ENCODE results near the gene B4GAT1. TPM values are rescaled to one million over a fixed set of nuclear protein-coding genes. Genes with fewer than 3 reads are reported as not detected.
A peak's percentile ranks its signal among the peaks of the same experiment; 100 is the strongest.

Gene B4GAT1
- total and polyA plus RNA-seq, 5 donors, result 43.9 to 67.1 (median 60.2) TPM

GRCh38 chr11:66317723-66318599 is 29.5 kb downstream of the B4GAT1 start:
- Histone ChIP-seq H3K4me1 (ENCODE audit: control insufficient read depth, insufficient read depth, low read length) (peaks cover 5% of the 10 kb centered on the region), H3K4me3 (ENCODE audit: low read length) (no peak overlapping the region), H3K9me3 (ENCODE audit: control insufficient read depth, low read length) (no peaks in the 10 kb centered on the region), H3K27me3 (ENCODE audit: control insufficient read depth, insufficient read depth) (no peaks in the 10 kb centered on the region), H3K27ac (ENCODE audit: low read length) (peak overlapping the region; percentile 82)
- intact Hi-C loops (cut with DNase I), result loop anchor here in 2 of 4 donors (2.0 to 10.0 kb wide), 2 partner anchors 53 to 67 kb away; partner anchors contain the start of gene SLC29A2 (in 1 of the 2)
- peak; percentile 4 to 15 for ATAC-seq
- DNase-seq, result peak; percentile 74 to 86 (median 83)
- WGBS, result 27% methylated on average over 16 of the region's 16 CpGs

GRCh38 chr11:66317322-66317722 is 30.1 kb downstream of the B4GAT1 start:
- Histone ChIP-seq H3K27ac (ENCODE audit: low read length) (peak overlapping the region; percentile 82), H3K4me3 (ENCODE audit: low read length) (peak overlapping the region; percentile 47), H3K27me3 (ENCODE audit: control insufficient read depth, insufficient read depth) (no peaks in the 10 kb centered on the region), H3K9me3 (ENCODE audit: control insufficient read depth, low read length) (no peaks in the 10 kb centered on the region), H3K4me1 (ENCODE audit: control insufficient read depth, insufficient read depth, low read length) (peaks cover 5% of the 10 kb centered on the region)
- DNase-seq (peak; percentile 51 to 87 (median 86)), ATAC-seq (peak; percentile 6 to 12)
- intact Hi-C loops (cut with DNase I), result loop anchor here in 2 of 4 donors (2.0 to 10.0 kb wide), 2 partner anchors 53 to 67 kb away; partner anchors contain the start of gene SLC29A2 (in 1 of the 2)
- 4% methylated on average over 14 of the region's 14 CpGs for WGBS

GRCh38 chr11:66316849-66317251 is 30.6 kb downstream of the B4GAT1 start, which contains the start of gene CD248:
Gene CD248, minus strand, starts transcription at chr11:66317044. Its CDS starts 17 bp downstream, at chr11:66317027.
- 6% methylated on average over 29 of the region's 29 CpGs for WGBS
- peak within 1 kb of the TSS; percentile 82 for H3K27ac ChIP-seq (ENCODE audit: low read length)
- H3K4me1 ChIP-seq (ENCODE audit: control insufficient read depth, insufficient read depth, low read length), result peaks cover 5% of the 10 kb centered on the region
- H3K27me3 ChIP-seq (ENCODE audit: control insufficient read depth, insufficient read depth), result no peaks in the 10 kb centered on the region
- DNase-seq (peak; percentile 86 to 96 (median 96)), ATAC-seq (peak; percentile 59 to 70)
- peak within 1 kb of the TSS; percentile 47 for H3K4me3 ChIP-seq (ENCODE audit: low read length)
- no peaks in the 10 kb centered on the region for H3K9me3 ChIP-seq (ENCODE audit: control insufficient read depth, low read length)
- intact Hi-C loops (cut with DNase I), result loop anchor here in 2 of 4 donors (2.0 to 10.0 kb wide), 2 partner anchors 54 to 68 kb away; partner anchors contain the start of gene SLC29A2 (in 1 of the 2)

- WGBS, result 60% methylated on average over 52 of the region's 52 CpGs
- peak in 2 of 3 donors; percentile 65 to 70 for DNase-seq
- Histone ChIP-seq H3K27ac (ENCODE audit: low read length) (peak overlapping the region; percentile 37), H3K4me3 (ENCODE audit: low read length) (peak overlapping the region; percentile 47), H3K27me3 (ENCODE audit: control insufficient read depth, insufficient read depth) (no peaks in the 10 kb centered on the region), H3K9me3 (ENCODE audit: control insufficient read depth, low read length) (no peaks in the 10 kb centered on the region), H3K4me1 (ENCODE audit: control insufficient read depth, insufficient read depth, low read length) (peaks cover 5% of the 10 kb centered on the region)
- ATAC-seq, result no peak
- intact Hi-C loops (cut with DNase I), result loop anchor here in 2 of 4 donors (2.0 to 10.0 kb wide), 2 partner anchors 55 to 69 kb away; partner anchors contain the start of gene SLC29A2 (in 1 of the 2)
Observed at GRCh38 chr11:66315921-66316811, 31.3 kb downstream of the B4GAT1 start.

GRCh38 chr11:66315498-66315885 is 31.9 kb downstream of the B4GAT1 start:
- H3K4me3 ChIP-seq (ENCODE audit: low read length), result peak overlapping the region; percentile 47
- 82% methylated on average over 14 of the region's 14 CpGs for WGBS
- H3K27me3 ChIP-seq (ENCODE audit: control insufficient read depth, insufficient read depth), result no peaks in the 10 kb centered on the region
- ATAC-seq, result no peak
- no peak overlapping the region for H3K27ac ChIP-seq (ENCODE audit: low read length)
- intact Hi-C loops (cut with DNase I), result loop anchor here in 1 of 4 donors (10.0 kb wide), 1 partner anchor 69 kb away; no protein-coding TSS in a partner anchor
- no peaks in the 10 kb centered on the region for H3K9me3 ChIP-seq (ENCODE audit: control insufficient read depth, low read length)
- peaks cover 5% of the 10 kb centered on the region for H3K4me1 ChIP-seq (ENCODE audit: control insufficient read depth, insufficient read depth, low read length)
- DNase-seq, result peak in 2 of 3 donors; percentile 50 to 51

GRCh38 chr11:66314561-66315497 is 32.6 kb downstream of the B4GAT1 start:
- Histone ChIP-seq H3K9me3 (ENCODE audit: control insufficient read depth, low read length) (no peaks in the 10 kb centered on the region), H3K27ac (ENCODE audit: low read length) (no peak overlapping the region), H3K4me3 (ENCODE audit: low read length) (peak overlapping the region; percentile 1), H3K4me1 (ENCODE audit: control insufficient read depth, insufficient read depth, low read length) (peaks cover 5% of the 10 kb centered on the region), H3K27me3 (ENCODE audit: control insufficient read depth, insufficient read depth) (no peaks in the 10 kb centered on the region)
- intact Hi-C loops (cut with DNase I), result loop anchor here in 3 of 4 donors (5.0 to 10.0 kb wide), 2 partner anchors 70 to 72 kb away; no protein-coding TSS in a partner anchor
- 79% methylated on average over 17 of the region's 17 CpGs for WGBS
- no peak for ATAC-seq
- DNase-seq, result peak in 2 of 3 donors; percentile 61 to 64

GRCh38 chr11:66314186-66314501 is 33.3 kb downstream of the B4GAT1 start:
- Histone ChIP-seq H3K9me3 (ENCODE audit: control insufficient read depth, low read length) (no peaks in the 10 kb centered on the region), H3K4me1 (ENCODE audit: control insufficient read depth, insufficient read depth, low read length) (peaks cover 5% of the 10 kb centered on the region), H3K4me3 (ENCODE audit: low read length) (peak overlapping the region; percentile 1), H3K27ac (ENCODE audit: low read length) (peak overlapping the region; percentile 13), H3K27me3 (ENCODE audit: control insufficient read depth, insufficient read depth) (no peaks in the 10 kb centered on the region)
- intact Hi-C loops (cut with DNase I), result loop anchor here in 3 of 4 donors (5.0 to 10.0 kb wide), 2 partner anchors 71 to 73 kb away; no protein-coding TSS in a partner anchor
- DNase-seq (no peak), ATAC-seq (no peak)
- WGBS, result 74% methylated on average over 1 of the region's 1 CpG

GRCh38 chr11:66313321-66314185 is 33.9 kb downstream of the B4GAT1 start:
- WGBS, result 32% methylated on average over 38 of the region's 38 CpGs
- Histone ChIP-seq H3K27ac (ENCODE audit: low read length) (peak overlapping the region; percentile 95), H3K27me3 (ENCODE audit: control insufficient read depth, insufficient read depth) (no peaks in the 10 kb centered on the region), H3K4me1 (ENCODE audit: control insufficient read depth, insufficient read depth, low read length) (peaks cover 5% of the 10 kb centered on the region), H3K9me3 (ENCODE audit: control insufficient read depth, low read length) (no peaks in the 10 kb centered on the region), H3K4me3 (ENCODE audit: low read length) (peak overlapping the region; percentile 48)
- DNase-seq (peak in 2 of 3 donors; percentile 58 to 82), ATAC-seq (no peak)
- intact Hi-C loops (cut with DNase I), result loop anchor here in 3 of 4 donors (2.0 to 10.0 kb wide), 3 partner anchors 15 to 74 kb away; no protein-coding TSS in a partner anchor
